ENCODE data around the gene PAK1.
"Not testable (repeated sequence)": the region's sequence is repeated elsewhere in the genome, so short reads cannot be mapped to it uniquely, and the experiment has no call there.

PAK1 gene

GRCh38 chr11:77302752-77303151, 171.1 kb downstream of the PAK1 start:
- DNase-seq, result no peak

- DNase-seq, result no peak
These were observed 172.4 kb downstream of the PAK1 start, which contains the start of gene GDPD4 for GRCh38 chr11:77301510-77301909. Gene GDPD4 (minus strand): TSS chr11:77301686. CDS start chr11:77285137, 16,549 bp downstream.

- no peak for DNase-seq
These were observed 173.2 kb downstream of the PAK1 start for GRCh38 chr11:77300695-77301094.

- not testable (repeated sequence) for DNase-seq
These were observed 173.9 kb downstream of the PAK1 start for GRCh38 chr11:77300028-77300427.

GRCh38 chr11:77299528-77299993, 174.3 kb downstream of the PAK1 start:
- DNase-seq, result no peak

- no peak for DNase-seq
These were observed 179.9 kb downstream of the PAK1 start for GRCh38 chr11:77294040-77294439.

GRCh38 chr11:77289737-77290136, 184.2 kb downstream of the PAK1 start:
- DNase-seq, result no peak

- no peak for DNase-seq
These were observed 186.2 kb downstream of the PAK1 start for GRCh38 chr11:77287615-77288273.

- no peak for DNase-seq
These were observed 186.8 kb downstream of the PAK1 start for GRCh38 chr11:77287136-77287535.

- no peak for DNase-seq
These were observed 189.1 kb downstream of the PAK1 start for GRCh38 chr11:77284476-77285468.

GRCh38 chr11:77283101-77283500, 190.8 kb downstream of the PAK1 start:
- DNase-seq, result no peak

- DNase-seq, result peak; percentile 8 to 23
These were observed 195.0 kb downstream of the PAK1 start for GRCh38 chr11:77278595-77279506.

- peak in 1 of 2 donors; percentile 4 for DNase-seq
These were observed 197.6 kb downstream of the PAK1 start for GRCh38 chr11:77276271-77276670.

Data from inflammatory macrophage (primary cell).